ENCODE results near the gene TAF15. TPM values are rescaled to one million over a fixed set of nuclear protein-coding genes. Genes with fewer than 3 reads are reported as not detected.

TAF15 gene
- total RNA-seq, 2 experiments from 2014 or later, result 114 to 119 TPM

GRCh38 chr17:35877345-35878029 is 68.2 kb downstream of the TAF15 start:
- Histone ChIP-seq H3K36me3 (ENCODE audit: insufficient read depth, low read length) (no peaks in the 10 kb centered on the region), H3K4me1 (ENCODE audit: insufficient read depth, low read length) (peaks cover 41% of the 10 kb centered on the region), H3K27ac (ENCODE audit: low read depth in 1 of 2, low read length in 2 of 2) (no peak overlapping the region), H3K9me3 (ENCODE audit: control insufficient read depth in 1 of 2, insufficient read depth in 1 of 2, low read length in 2 of 2) (no peaks in the 10 kb centered on the region), H3K4me3 (ENCODE audit: low read length) (peak overlapping the region; percentile 59), H3K27me3 (ENCODE audit: control insufficient read depth in 1 of 2, insufficient read depth in 2 of 2, low read length in 2 of 2) (no peaks in the 10 kb centered on the region)
- ATAC-seq (ENCODE audit: poor library complexity), result no peak
- peaks cover 17% of the 10 kb centered on the region for H3K4me1 Mint-ChIP-seq (ENCODE audit: low read depth)
- CTCF ChIA-PET, result no interaction called here
- H3K9me3 Mint-ChIP-seq, result no peaks in the 10 kb centered on the region
- POLR2A ChIA-PET, result interaction anchor here (0.6 kb wide), 1 partner anchor 23 kb away, joined by 5 read pairs; no protein-coding TSS in a partner anchor
- intact Hi-C loops (cut with DNase I, micrococcal nuclease), result no loop called here
- H3K27me3 Mint-ChIP-seq, result no peaks in the 10 kb centered on the region
- no peak for DNase-seq
- H3K36me3 Mint-ChIP-seq (ENCODE audit: low read depth), result no peaks in the 10 kb centered on the region
- TF ChIP-seq, protein P1, sequence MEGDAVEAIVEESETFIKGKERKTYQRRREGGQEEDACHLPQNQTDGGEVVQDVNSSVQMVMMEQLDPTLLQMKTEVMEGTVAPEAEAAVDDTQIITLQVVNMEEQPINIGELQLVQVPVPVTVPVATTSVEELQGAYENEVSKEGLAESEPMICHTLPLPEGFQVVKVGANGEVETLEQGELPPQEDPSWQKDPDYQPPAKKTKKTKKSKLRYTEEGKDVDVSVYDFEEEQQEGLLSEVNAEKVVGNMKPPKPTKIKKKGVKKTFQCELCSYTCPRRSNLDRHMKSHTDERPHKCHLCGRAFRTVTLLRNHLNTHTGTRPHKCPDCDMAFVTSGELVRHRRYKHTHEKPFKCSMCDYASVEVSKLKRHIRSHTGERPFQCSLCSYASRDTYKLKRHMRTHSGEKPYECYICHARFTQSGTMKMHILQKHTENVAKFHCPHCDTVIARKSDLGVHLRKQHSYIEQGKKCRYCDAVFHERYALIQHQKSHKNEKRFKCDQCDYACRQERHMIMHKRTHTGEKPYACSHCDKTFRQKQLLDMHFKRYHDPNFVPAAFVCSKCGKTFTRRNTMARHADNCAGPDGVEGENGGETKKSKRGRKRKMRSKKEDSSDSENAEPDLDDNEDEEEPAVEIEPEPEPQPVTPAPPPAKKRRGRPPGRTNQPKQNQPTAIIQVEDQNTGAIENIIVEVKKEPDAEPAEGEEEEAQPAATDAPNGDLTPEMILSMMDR (IDR thresholded peaks at IDR 0.05), result no peak
- H3K27ac Mint-ChIP-seq, result no peak overlapping the region
- peak overlapping the region; percentile 9 for H3K4me3 Mint-ChIP-seq

GRCh38 chr17:35878361-35878760 is 69.1 kb downstream of the TAF15 start:
- ATAC-seq (ENCODE audit: poor library complexity) (no peak), DNase-seq (peak in 2 of 14 experiments; percentile 20 to 35)
- no peaks in the 10 kb centered on the region for H3K27me3 ChIP-seq (ENCODE audit: control insufficient read depth in 1 of 2, insufficient read depth in 2 of 2, low read length in 2 of 2)
- Mint-ChIP-seq H3K27me3 (no peaks in the 10 kb centered on the region), H3K9me3 (no peaks in the 10 kb centered on the region), H3K36me3 (ENCODE audit: low read depth) (no peaks in the 10 kb centered on the region), H3K4me3 (peak overlapping the region; percentile 62), H3K27ac (peak overlapping the region; percentile 55), H3K4me1 (ENCODE audit: low read depth) (peaks cover 17% of the 10 kb centered on the region)
- peak overlapping the region; percentile 59 for H3K4me3 ChIP-seq (ENCODE audit: low read length)
- H3K27ac ChIP-seq (ENCODE audit: low read depth in 1 of 2, low read length in 2 of 2), result peak overlapping the region in 1 of 2 donors; percentile 22
- POLR2A ChIA-PET, result interaction anchor here (1.3 kb wide), 1 partner anchor 12 kb away, joined by 3 read pairs; no protein-coding TSS in a partner anchor
- peaks cover 41% of the 10 kb centered on the region for H3K4me1 ChIP-seq (ENCODE audit: insufficient read depth, low read length)
- TF ChIP-seq, protein P1 (IDR thresholded peaks at IDR 0.05), result no peak
- H3K9me3 ChIP-seq (ENCODE audit: control insufficient read depth in 1 of 2, insufficient read depth in 1 of 2, low read length in 2 of 2), result no peaks in the 10 kb centered on the region
- CTCF ChIA-PET, result interaction anchor here (0.7 kb wide), 1 partner anchor 306 kb away, joined by 5 read pairs; no protein-coding TSS in a partner anchor
- intact Hi-C loops (cut with DNase I, micrococcal nuclease), result no loop called here
- H3K36me3 ChIP-seq (ENCODE audit: insufficient read depth, low read length), result no peaks in the 10 kb centered on the region

DNA sequence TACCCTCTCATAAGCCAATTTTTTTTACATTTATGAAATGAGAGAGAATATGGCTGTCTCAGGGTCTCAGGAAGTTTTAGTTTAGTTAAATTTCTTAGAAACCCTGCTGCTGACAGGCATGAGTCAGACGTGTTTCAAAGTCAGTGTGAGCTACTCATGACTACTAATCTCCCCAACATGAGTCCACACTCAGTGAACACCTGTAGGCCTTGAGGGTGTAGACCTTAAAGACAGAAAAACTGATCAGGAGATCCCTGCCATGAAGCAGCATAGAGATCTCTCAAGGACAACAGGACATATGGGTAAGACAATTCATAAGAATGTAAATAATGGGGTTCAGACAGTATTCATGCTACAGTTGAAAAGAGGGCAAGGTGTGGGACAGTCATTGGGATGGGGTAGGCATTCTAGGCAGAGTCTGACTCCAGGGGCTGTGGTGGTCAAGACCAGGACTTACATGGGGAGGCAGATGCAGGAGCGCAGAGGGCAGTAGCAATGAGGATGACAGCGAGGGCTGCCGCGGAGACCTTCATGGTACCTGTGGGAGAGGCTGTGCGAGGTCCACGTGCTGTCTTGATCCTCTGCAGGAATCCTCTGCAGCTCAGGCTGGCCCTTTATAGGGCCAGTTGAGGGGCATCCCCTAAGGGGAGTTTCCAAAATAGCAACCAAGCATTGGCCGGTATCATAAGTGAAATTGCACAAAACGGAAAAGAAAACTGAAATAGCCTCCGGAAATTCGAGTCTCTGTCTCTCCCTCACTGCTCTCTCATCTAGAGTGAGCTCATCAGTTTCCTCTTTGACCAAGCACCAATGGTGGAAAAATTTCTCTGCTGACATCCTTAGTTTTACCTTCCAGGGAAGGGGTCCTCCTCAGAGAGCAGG is 70.7 kb downstream of the TAF15 start, which contains the start of gene CCL5:
Gene CCL5 (minus strand): TSS at position 588 of the 882 bp plus-strand sequence.
- intact Hi-C loops (cut with DNase I, micrococcal nuclease), result no loop called here
- H3K36me3 ChIP-seq (ENCODE audit: insufficient read depth, low read length), result no peaks in the 10 kb centered on the region
- H3K9me3 ChIP-seq (ENCODE audit: control insufficient read depth in 1 of 2, insufficient read depth in 1 of 2, low read length in 2 of 2), result no peaks in the 10 kb centered on the region
- Mint-ChIP-seq H3K27me3 (no peaks in the 10 kb centered on the region), H3K36me3 (ENCODE audit: low read depth) (no peaks in the 10 kb centered on the region), H3K27ac (peak within 1 kb of the TSS; percentile 75), H3K4me3 (peak within 1 kb of the TSS; percentile 81), H3K4me1 (ENCODE audit: low read depth) (peaks cover 15% of the 10 kb centered on the region), H3K9me3 (no peaks in the 10 kb centered on the region)
- ChIA-PET CTCF (interaction anchor here (1.5 kb wide), 1 partner anchor 21 kb away, joined by 3 read pairs; no protein-coding TSS in a partner anchor), POLR2A (interaction anchor here (1.0 to 1.6 kb wide), 2 partner anchors 9 to 18 kb away, joined by 3 to 4 read pairs; no protein-coding TSS in a partner anchor)
- peak in 6 of 14 experiments; percentile 14 to 88 (median 56) for DNase-seq
- no peaks in the 10 kb centered on the region for H3K27me3 ChIP-seq (ENCODE audit: control insufficient read depth in 1 of 2, insufficient read depth in 2 of 2, low read length in 2 of 2)
- peak within 1 kb of the TSS in 1 of 2 donors; percentile 83 for H3K27ac ChIP-seq (ENCODE audit: low read depth in 1 of 2, low read length in 2 of 2)
- H3K4me1 ChIP-seq (ENCODE audit: insufficient read depth, low read length), result peaks cover 41% of the 10 kb centered on the region
- TF ChIP-seq, protein P1 (IDR thresholded peaks at IDR 0.05), result no peak
- peak within 1 kb of the TSS; percentile 59 for H3K4me3 ChIP-seq (ENCODE audit: low read length)
- ATAC-seq (ENCODE audit: poor library complexity), result peak; percentile 71
